Lung (tissue), 12 donors: ENCODE data around the gene SUSD4. TPM values are rescaled to one million over a fixed set of nuclear protein-coding genes. Genes with fewer than 3 reads are reported as not detected.

Experiments
- ATAC-seq: fragments of 200-7000 bp; cut with Tn5 transposase; one replicate; pipeline ENCODE4 v1.9.1; 2020; ENCODE audit warnings: moderate number of reproducible peaks; ENCODE audit not compliant: insufficient read depth, low FRiP score
- DNase-seq, 3 donors: peaks; one replicate each; pipeline ENCODE4 v3.0.0-alpha.2; 2013 to 2017
- H3K27ac ChIP-seq, 2 donors: one replicate each; pipeline ENCODE4 v1.5.1; 2013; ENCODE audit warnings: mild to moderate bottlenecking in 2 of 2, moderate library complexity in 2 of 2, control low read depth in 1 of 2, inconsistent platforms in 1 of 2, low read depth in 1 of 2, low read length in 1 of 2
- H3K27me3 ChIP-seq, 3 donors: one replicate each; pipeline ENCODE4 v1.5.1; 2013; ENCODE audit warnings: low read length in 2 of 3; ENCODE audit not compliant: control insufficient read depth in 3 of 3, insufficient read depth in 3 of 3
- H3K36me3 ChIP-seq, 4 donors: one replicate each; pipeline ENCODE4 v1.5.1; 2013; ENCODE audit warnings: low read length in 4 of 4, mild to moderate bottlenecking in 1 of 4, moderate library complexity in 1 of 4; ENCODE audit not compliant: control insufficient read depth in 4 of 4, insufficient read depth in 4 of 4
- H3K4me1 ChIP-seq, 5 donors: one replicate each; pipeline ENCODE4 v1.5.1; 2013; ENCODE audit warnings: low read length in 5 of 5, mild to moderate bottlenecking in 2 of 5, moderate library complexity in 1 of 5; ENCODE audit not compliant: control insufficient read depth in 5 of 5, insufficient read depth in 5 of 5
- H3K4me3 ChIP-seq: one replicate; pipeline ENCODE4 v1.5.1; 2013; ENCODE audit warnings: mild to moderate bottlenecking, control low read depth, moderate library complexity
- H3K9ac ChIP-seq, 2 donors: one replicate each; pipeline ENCODE4 v1.5.1; 2013; ENCODE audit warnings: low read length in 2 of 2, control low read depth in 1 of 2; ENCODE audit not compliant: insufficient read depth in 1 of 2
- H3K9me3 ChIP-seq, 4 donors: one replicate each; pipeline ENCODE4 v1.5.1; 2013; ENCODE audit warnings: low read length in 3 of 4, mild to moderate bottlenecking in 1 of 4, moderate library complexity in 1 of 4; ENCODE audit not compliant: control insufficient read depth in 4 of 4, insufficient read depth in 3 of 4
- CTCF ChIP-seq: IDR thresholded peaks from 2 replicates; pipeline ENCODE4 v1.5.1; 2012; ENCODE audit warnings: mild to moderate bottlenecking; ENCODE audit errors: control extremely low read depth, extremely low read depth
- WGBS, 2 donors: extraction: QIAGEN DNeasy Blood & Tissue Kit; methylation state at CpG; one replicate each; pipeline ENCODE4 v1.1.7; 2013; 5-methylcytosine and 5-hydroxymethylcytosine counted together
- polyA plus RNA-seq, 2 donors: library from polyadenylated mRNA; stranded (reverse); fragments of 200-250 nt; gene quantifications; one replicate each; pipeline ENCODE4 v1.2.1, GENCODE V29; 2013
- total RNA-seq, 2 donors: library from RNA; depleted of rRNA in 1 of 2; stranded (reverse); fragments of >200 nt in 1 of 2; gene quantifications; one replicate each; pipeline ENCODE4 v1.2.1, GENCODE V29; 2014 to 2021
- donor health status: control.
- donor health status: control.
- donor health status: Bipolar disorder and iron deficiency.
- donor health status: healthy.
- donor health status: DM: yes; HTN: yes; CAD: no.

The SUSD4 gene
- total and polyA plus RNA-seq, 4 donors, result 2.8 to 17.0 (median 4.9) TPM

GRCh38 chr1:223231011-223231572 is 132.9 kb downstream of the SUSD4 start:
- Histone ChIP-seq H3K36me3 (no peaks in the 10 kb centered on the region), H3K27me3 (no peaks in the 10 kb centered on the region), H3K4me3 (no peak overlapping the region), H3K9me3 (no peaks in the 10 kb centered on the region), H3K27ac (no peak overlapping the region), H3K4me1 (peaks cover 0 to 3% (median 0%) of the 10 kb centered on the region in 5 donors), H3K9ac (no peak overlapping the region)
- no peak for DNase-seq
- no peak for TF ChIP-seq CTCF
- no peak for ATAC-seq
- WGBS, 2 donors, result 84 to 95% methylated on average over 7 of the region's 7 CpGs

GRCh38 chr1:223230161-223230881 is 133.7 kb downstream of the SUSD4 start:
- peak; percentile 23 for ATAC-seq
- no peaks in the 10 kb centered on the region for H3K27me3 ChIP-seq
- no peak for DNase-seq
- no peak overlapping the region for H3K4me3 ChIP-seq
- no peaks in the 10 kb centered on the region for H3K9me3 ChIP-seq
- TF ChIP-seq CTCF, result no peak
- WGBS, 2 donors, result 81 to 88% methylated on average over 11 of the region's 11 CpGs
- H3K36me3 ChIP-seq, result no peaks in the 10 kb centered on the region
- no peak overlapping the region for H3K27ac ChIP-seq
- H3K4me1 ChIP-seq, result peaks cover 0 to 3% (median 0%) of the 10 kb centered on the region in 5 donors
- H3K9ac ChIP-seq, result no peak overlapping the region

- no peak for TF ChIP-seq CTCF
- H3K4me1 ChIP-seq, result peaks cover 0 to 3% (median 0%) of the 10 kb centered on the region in 5 donors
- 87 to 94% methylated on average over 3 of the region's 3 CpGs for WGBS, 2 donors
- no peaks in the 10 kb centered on the region for H3K36me3 ChIP-seq
- no peaks in the 10 kb centered on the region for H3K9me3 ChIP-seq
- no peak overlapping the region for H3K4me3 ChIP-seq
- no peaks in the 10 kb centered on the region for H3K27me3 ChIP-seq
- H3K27ac ChIP-seq, result no peak overlapping the region
- no peak overlapping the region for H3K9ac ChIP-seq
- DNase-seq, result no peak
- ATAC-seq, result no peak
Observed at GRCh38 chr1:223229756-223230155, 134.2 kb downstream of the SUSD4 start.
